Cardiac muscle cell (in vitro differentiated cells and primary cell): ENCODE data around the gene MRPS27. TPM values are rescaled to one million over a fixed set of nuclear protein-coding genes. Genes with fewer than 3 reads are reported as not detected.

Source experiments
- DNase-seq, 2 donors: peaks; one replicate each; pipeline versions ENCODE4 v3.0.0 to v3.0.0-alpha.2; 2010 to 2017; ENCODE audit warnings: low read depth in 1 of 2, low spot score in 1 of 2
- H3K27ac ChIP-seq: fragments of 200-600 bp; sonication (generic); 2 replicates; pipeline ENCODE4 v1.5.1; 2016
- H3K27me3 ChIP-seq: fragments of 200-600 bp; sonication (generic); 2 replicates; pipeline ENCODE4 v1.6.0; 2016; ENCODE audit warnings: control low read depth
- H3K36me3 ChIP-seq: fragments of 200-600 bp; sonication (generic); 2 replicates; pipeline ENCODE4 v1.5.1; 2016; ENCODE audit warnings: control low read depth
- H3K4me1 ChIP-seq: fragments of 200-600 bp; sonication (generic); 2 replicates; pipeline ENCODE4 v1.8.1; 2017; ENCODE audit warnings: low read depth, mild to moderate bottlenecking, mixed run types
- H3K4me3 ChIP-seq: fragments of 200-600 bp; sonication (generic); 2 replicates; pipeline ENCODE4 v1.5.1; 2016; ENCODE audit warnings: mild to moderate bottlenecking
- H3K9me3 ChIP-seq: fragments of 200-600 bp; sonication (generic); 2 replicates; pipeline ENCODE4 v1.5.1; 2017; ENCODE audit warnings: low read depth, mild to moderate bottlenecking, control low read depth
- polyA plus RNA-seq: library from polyadenylated mRNA; unstranded; fragments of >200 nt; fragmentation: Nextera tagmentation; extraction: Ambion mirVana; gene quantifications from 2 replicates; pipeline ENCODE4 v1.2.1, GENCODE V29; 2016
- total RNA-seq: library from RNA; depleted of rRNA; stranded (reverse); fragments of >200 nt; gene quantifications from 2 replicates; pipeline ENCODE4 v1.2.3, GENCODE V29; 2016
- TF ChIP-seq, protein P1 (sequence below): IDR thresholded peaks from 2 replicates; pipeline ENCODE4 v1.5.1; 2012; ENCODE audit warnings: low read depth, mild to moderate bottlenecking, low read length

Gene MRPS27
- total and polyA plus RNA-seq, 2 experiments from 2014 or later = 58.1 to 64.1 TPM

DNA sequence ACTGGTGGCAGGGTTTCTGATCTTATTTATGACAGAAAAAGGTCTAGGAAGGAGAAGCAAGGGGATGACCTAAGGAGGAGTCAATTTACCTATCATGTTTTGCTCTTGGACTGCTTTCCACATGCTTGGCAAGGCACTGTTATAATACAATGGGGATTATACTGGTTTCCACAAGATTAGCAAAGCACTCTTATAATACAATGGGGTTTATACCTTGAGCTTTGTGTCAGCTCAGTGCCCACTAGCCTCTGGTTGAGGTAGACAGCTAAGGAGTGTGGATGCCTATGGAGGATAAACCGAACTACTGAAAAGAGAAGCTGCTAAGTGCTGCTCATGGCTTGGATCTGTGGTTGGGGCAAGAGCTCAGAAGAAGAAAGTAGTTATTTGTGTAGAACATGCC, 68.7 kb downstream of the MRPS27 start:
- peaks cover 28% of the 10 kb centered on the region for H3K4me1 ChIP-seq

GRCh38 chr5:72248410-72248981, 71.5 kb downstream of the MRPS27 start:
- Histone ChIP-seq H3K36me3 (no peaks in the 10 kb centered on the region), H3K4me3 (no peak overlapping the region), H3K9me3 (no peaks in the 10 kb centered on the region), H3K27me3 (no peaks in the 10 kb centered on the region), H3K4me1 (peaks cover 57% of the 10 kb centered on the region), H3K27ac (no peak overlapping the region)
- peak; percentile 15 to 86 for DNase-seq
- TF ChIP-seq, protein P1, sequence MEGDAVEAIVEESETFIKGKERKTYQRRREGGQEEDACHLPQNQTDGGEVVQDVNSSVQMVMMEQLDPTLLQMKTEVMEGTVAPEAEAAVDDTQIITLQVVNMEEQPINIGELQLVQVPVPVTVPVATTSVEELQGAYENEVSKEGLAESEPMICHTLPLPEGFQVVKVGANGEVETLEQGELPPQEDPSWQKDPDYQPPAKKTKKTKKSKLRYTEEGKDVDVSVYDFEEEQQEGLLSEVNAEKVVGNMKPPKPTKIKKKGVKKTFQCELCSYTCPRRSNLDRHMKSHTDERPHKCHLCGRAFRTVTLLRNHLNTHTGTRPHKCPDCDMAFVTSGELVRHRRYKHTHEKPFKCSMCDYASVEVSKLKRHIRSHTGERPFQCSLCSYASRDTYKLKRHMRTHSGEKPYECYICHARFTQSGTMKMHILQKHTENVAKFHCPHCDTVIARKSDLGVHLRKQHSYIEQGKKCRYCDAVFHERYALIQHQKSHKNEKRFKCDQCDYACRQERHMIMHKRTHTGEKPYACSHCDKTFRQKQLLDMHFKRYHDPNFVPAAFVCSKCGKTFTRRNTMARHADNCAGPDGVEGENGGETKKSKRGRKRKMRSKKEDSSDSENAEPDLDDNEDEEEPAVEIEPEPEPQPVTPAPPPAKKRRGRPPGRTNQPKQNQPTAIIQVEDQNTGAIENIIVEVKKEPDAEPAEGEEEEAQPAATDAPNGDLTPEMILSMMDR = no peak

More for the DNA sequence above, 68.7 kb downstream of the MRPS27 start:
- H3K4me3 ChIP-seq = no peak overlapping the region
- DNase-seq = no peak
- no peaks in the 10 kb centered on the region for H3K36me3 ChIP-seq
- TF ChIP-seq, protein P1 = no peak
- no peaks in the 10 kb centered on the region for H3K9me3 ChIP-seq
- H3K27me3 ChIP-seq = no peaks in the 10 kb centered on the region
- no peak overlapping the region for H3K27ac ChIP-seq

DNA sequence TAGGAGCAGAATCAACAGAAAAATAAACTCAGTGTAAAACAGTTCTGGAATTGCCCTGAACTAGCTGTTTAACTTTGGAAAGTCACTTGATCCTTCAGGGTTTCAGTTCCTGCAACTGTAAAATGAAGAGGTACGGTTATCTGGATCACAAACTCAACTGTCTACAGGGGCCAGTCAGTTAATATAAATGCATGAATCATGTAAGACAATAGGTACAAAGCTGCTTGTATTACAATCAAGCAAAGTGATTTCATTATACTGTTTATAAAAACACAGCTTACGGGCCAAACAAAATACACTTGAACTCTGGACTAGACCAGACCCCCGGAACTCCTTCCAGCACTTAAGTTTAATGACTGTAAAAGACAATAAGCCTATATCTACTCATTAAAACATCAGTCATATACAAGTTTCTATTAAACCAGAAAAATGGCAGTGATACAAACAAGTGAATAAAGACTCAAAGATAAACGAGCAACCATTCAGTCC, 73.0 kb downstream of the MRPS27 start:
- Histone ChIP-seq H3K4me3 (no peak overlapping the region), H3K4me1 (peaks cover 47% of the 10 kb centered on the region)

DNA sequence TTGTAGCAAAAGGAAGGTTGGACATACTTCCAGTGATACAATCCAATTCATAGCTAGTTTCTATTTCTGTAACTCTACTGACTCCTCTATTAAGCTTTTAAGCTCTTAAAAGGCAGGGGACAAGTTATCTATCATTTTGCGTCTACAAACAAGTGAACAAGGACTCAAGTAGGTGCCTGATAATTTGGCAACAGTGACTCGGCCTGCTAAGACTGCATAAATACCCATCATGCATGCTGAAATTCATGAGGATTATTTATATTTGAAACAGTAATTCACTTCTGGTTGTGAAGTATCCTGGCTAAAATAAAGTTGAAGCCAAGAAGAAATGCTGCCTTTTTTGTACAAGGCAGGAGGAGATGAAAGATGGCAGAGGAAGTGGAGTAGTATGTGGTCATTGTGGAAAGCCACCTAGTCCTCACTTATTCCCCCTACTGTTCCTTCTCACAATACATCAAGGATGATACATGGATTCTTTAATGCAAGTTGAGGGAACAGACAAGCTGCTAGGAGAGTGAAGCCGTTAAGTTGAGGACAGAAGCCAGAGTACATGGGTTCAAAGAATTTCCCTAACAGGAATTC, 74.0 kb downstream of the MRPS27 start:
- Histone ChIP-seq H3K27ac (peak overlapping the region; percentile 81), H3K4me1 (peaks cover 45% of the 10 kb centered on the region), H3K9me3 (no peaks in the 10 kb centered on the region), H3K4me3 (no peak overlapping the region), H3K27me3 (no peaks in the 10 kb centered on the region), H3K36me3 (no peaks in the 10 kb centered on the region)
- TF ChIP-seq, protein P1 = no peak
- DNase-seq = peak in 1 of 2 donors; percentile 26

More for the DNA sequence above, 73.0 kb downstream of the MRPS27 start:
- H3K36me3 ChIP-seq = no peaks in the 10 kb centered on the region
- peak overlapping the region; percentile 81 for H3K27ac ChIP-seq
- DNase-seq = no peak
- TF ChIP-seq, protein P1 = no peak
- H3K9me3 ChIP-seq = no peaks in the 10 kb centered on the region
- no peaks in the 10 kb centered on the region for H3K27me3 ChIP-seq

DNA sequence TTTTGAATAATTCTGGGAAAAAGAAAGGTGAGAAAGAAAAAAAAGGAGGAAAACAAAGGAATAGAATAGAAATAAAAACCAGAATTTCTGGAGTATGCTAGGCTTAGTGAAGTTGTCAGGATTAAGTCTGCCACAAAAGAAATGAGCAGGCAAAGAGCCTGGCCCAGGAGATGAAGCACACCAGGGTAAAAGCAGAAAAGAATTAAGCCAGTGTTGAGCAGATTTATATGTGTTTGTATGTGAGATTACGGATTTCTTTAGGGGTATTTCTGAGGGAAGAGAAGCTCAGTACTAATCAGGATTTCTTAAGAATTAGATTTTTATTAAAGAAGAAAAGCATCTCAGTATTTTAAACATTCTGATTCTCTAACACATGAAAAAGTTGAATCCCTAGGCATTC, 74.5 kb downstream of the MRPS27 start:
- Histone ChIP-seq H3K27me3 (no peaks in the 10 kb centered on the region), H3K9me3 (no peaks in the 10 kb centered on the region), H3K4me1 (peaks cover 45% of the 10 kb centered on the region), H3K36me3 (no peaks in the 10 kb centered on the region), H3K4me3 (no peak overlapping the region), H3K27ac (peak overlapping the region; percentile 81)
- no peak for DNase-seq
- TF ChIP-seq, protein P1 = no peak
